ENCODE results near the gene DYNC1H1.

- TF ChIP-seq GTF2I (CRISPR knock-in tag; conservative IDR thresholded peaks at IDR 0.05) (no peak), TCF7 (CRISPR knock-in tag; IDR thresholded peaks at IDR 0.05; ENCODE audit: low read depth) (no peak), USF2 (CRISPR knock-in tag; IDR thresholded peaks at IDR 0.05) (peak; percentile 74)
- TF ChIP-seq, protein P1, sequence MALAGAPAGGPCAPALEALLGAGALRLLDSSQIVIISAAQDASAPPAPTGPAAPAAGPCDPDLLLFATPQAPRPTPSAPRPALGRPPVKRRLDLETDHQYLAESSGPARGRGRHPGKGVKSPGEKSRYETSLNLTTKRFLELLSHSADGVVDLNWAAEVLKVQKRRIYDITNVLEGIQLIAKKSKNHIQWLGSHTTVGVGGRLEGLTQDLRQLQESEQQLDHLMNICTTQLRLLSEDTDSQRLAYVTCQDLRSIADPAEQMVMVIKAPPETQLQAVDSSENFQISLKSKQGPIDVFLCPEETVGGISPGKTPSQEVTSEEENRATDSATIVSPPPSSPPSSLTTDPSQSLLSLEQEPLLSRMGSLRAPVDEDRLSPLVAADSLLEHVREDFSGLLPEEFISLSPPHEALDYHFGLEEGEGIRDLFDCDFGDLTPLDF (CRISPR knock-in tag; IDR thresholded peaks at IDR 0.05), result no peak
- TF ChIP-seq, protein P2, sequence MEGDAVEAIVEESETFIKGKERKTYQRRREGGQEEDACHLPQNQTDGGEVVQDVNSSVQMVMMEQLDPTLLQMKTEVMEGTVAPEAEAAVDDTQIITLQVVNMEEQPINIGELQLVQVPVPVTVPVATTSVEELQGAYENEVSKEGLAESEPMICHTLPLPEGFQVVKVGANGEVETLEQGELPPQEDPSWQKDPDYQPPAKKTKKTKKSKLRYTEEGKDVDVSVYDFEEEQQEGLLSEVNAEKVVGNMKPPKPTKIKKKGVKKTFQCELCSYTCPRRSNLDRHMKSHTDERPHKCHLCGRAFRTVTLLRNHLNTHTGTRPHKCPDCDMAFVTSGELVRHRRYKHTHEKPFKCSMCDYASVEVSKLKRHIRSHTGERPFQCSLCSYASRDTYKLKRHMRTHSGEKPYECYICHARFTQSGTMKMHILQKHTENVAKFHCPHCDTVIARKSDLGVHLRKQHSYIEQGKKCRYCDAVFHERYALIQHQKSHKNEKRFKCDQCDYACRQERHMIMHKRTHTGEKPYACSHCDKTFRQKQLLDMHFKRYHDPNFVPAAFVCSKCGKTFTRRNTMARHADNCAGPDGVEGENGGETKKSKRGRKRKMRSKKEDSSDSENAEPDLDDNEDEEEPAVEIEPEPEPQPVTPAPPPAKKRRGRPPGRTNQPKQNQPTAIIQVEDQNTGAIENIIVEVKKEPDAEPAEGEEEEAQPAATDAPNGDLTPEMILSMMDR (IDR thresholded peaks at IDR 0.05), result no peak
Observed at GRCh38 chr14:101945171-101945570, 19.2 kb upstream of the DYNC1H1 start.
